Liver (tissue), 9 donors: ENCODE results near the gene PPP6R2. TPM values are rescaled to one million over a fixed set of nuclear protein-coding genes. Genes with fewer than 3 reads are reported as not detected.

ENCODE experiments used
- DNase-seq: peaks from one replicate; pipeline ENCODE4 v3.0.0-alpha.2; 2017; ENCODE audit warnings: low spot score
- H3K27ac ChIP-seq, 2 donors: one replicate each; pipeline ENCODE4 v1.7.0; 2013; ENCODE audit warnings: inconsistent platforms in 2 of 2, low read length in 2 of 2, control low read depth in 1 of 2, low read depth in 1 of 2, mild to moderate bottlenecking in 1 of 2
- H3K27me3 ChIP-seq, 4 donors: one replicate each; pipeline versions ENCODE4 v1.6.1 to v1.7.0; 2013; ENCODE audit warnings: low read length in 3 of 4, inconsistent platforms in 1 of 4, mild to moderate bottlenecking in 1 of 4, moderate library complexity in 1 of 4; ENCODE audit not compliant: control insufficient read depth in 4 of 4, insufficient read depth in 4 of 4
- H3K36me3 ChIP-seq, 4 donors: one replicate each; pipeline versions ENCODE4 v1.6.1 to v1.7.0; 2013; ENCODE audit warnings: low read length in 3 of 4, mild to moderate bottlenecking in 3 of 4, low read depth in 1 of 4, moderate library complexity in 1 of 4; ENCODE audit not compliant: control insufficient read depth in 4 of 4, insufficient read depth in 3 of 4
- H3K4me1 ChIP-seq, 4 donors: one replicate each; pipeline versions ENCODE4 v1.6.1 to v1.7.0; 2013; ENCODE audit warnings: low read length in 3 of 4, mild to moderate bottlenecking in 3 of 4, moderate library complexity in 1 of 4; ENCODE audit not compliant: control insufficient read depth in 4 of 4, insufficient read depth in 4 of 4
- H3K4me3 ChIP-seq, 3 donors: one replicate each; pipeline versions ENCODE4 v1.6.1 to v1.7.0; 2013; ENCODE audit warnings: low read length in 3 of 3, control low read depth in 1 of 3, low read depth in 1 of 3, mild to moderate bottlenecking in 1 of 3
- H3K9ac ChIP-seq, 2 donors: one replicate each; pipeline ENCODE4 v1.7.0; 2013; ENCODE audit warnings: low read length in 2 of 2, mild to moderate bottlenecking in 2 of 2, moderate library complexity in 2 of 2, control low read depth in 1 of 2, low read depth in 1 of 2
- H3K9me3 ChIP-seq, 4 donors: one replicate each; pipeline versions ENCODE4 v1.6.1 to v1.7.0; 2013; ENCODE audit warnings: low read length in 3 of 4; ENCODE audit not compliant: control insufficient read depth in 4 of 4
- ATF3 ChIP-seq: IDR thresholded peaks from 2 replicates; pipeline ENCODE4 v1.6.1; 2016; ENCODE audit warnings: antibody characterized with exemption
- CTCF ChIP-seq: fragments of 150-350 bp; IDR thresholded peaks from 2 replicates; pipeline ENCODE4 v1.5.1; 2017; ENCODE audit warnings: improper control_type of control experiment, low read depth, low read length; ENCODE audit not compliant: missing input control
- EGR1 ChIP-seq, 2 donors: IDR thresholded peaks; 2 replicates each; pipeline ENCODE4 v1.6.1; 2016 to 2018; ENCODE audit warnings: antibody characterized with exemption in 2 of 2, low read depth in 2 of 2
- FOXA1 ChIP-seq: IDR thresholded peaks from 2 replicates; pipeline ENCODE4 v1.6.1; 2016; ENCODE audit warnings: antibody characterized with exemption
- FOXA2 ChIP-seq: IDR thresholded peaks from 2 replicates; pipeline ENCODE4 v1.6.1; 2016; ENCODE audit warnings: antibody characterized with exemption
- GABPA ChIP-seq, 2 donors: IDR thresholded peaks in 1 of 2; conservative IDR thresholded peaks in 1 of 2; 2 replicates each; pipeline ENCODE4 v1.6.1; 2016; ENCODE audit warnings: antibody characterized with exemption in 2 of 2, mild to moderate bottlenecking in 1 of 2, moderate library complexity in 1 of 2
- HNF4A ChIP-seq, 2 donors: conservative IDR thresholded peaks; 2 replicates each; pipeline ENCODE4 v1.6.1; 2016; ENCODE audit warnings: antibody characterized with exemption in 2 of 2, mild to moderate bottlenecking in 2 of 2
- HNF4G ChIP-seq: IDR thresholded peaks from 2 replicates; pipeline ENCODE4 v1.6.1; 2016; ENCODE audit warnings: antibody characterized with exemption
- JUND ChIP-seq, 2 donors: IDR thresholded peaks; 2 replicates each; pipeline ENCODE4 v1.6.1; 2016; ENCODE audit warnings: antibody characterized with exemption in 2 of 2
- MAX ChIP-seq: IDR thresholded peaks from 2 replicates; pipeline ENCODE4 v1.6.1; 2016; ENCODE audit warnings: antibody characterized with exemption
- NR2F2 ChIP-seq: IDR thresholded peaks from 2 replicates; pipeline ENCODE4 v1.6.1; 2016; ENCODE audit warnings: antibody characterized with exemption
- RAD21 ChIP-seq, 2 donors: IDR thresholded peaks; 2 replicates each; pipeline ENCODE4 v1.6.1; 2016; ENCODE audit warnings: antibody characterized with exemption in 2 of 2, mild to moderate bottlenecking in 2 of 2
- REST ChIP-seq: IDR thresholded peaks from 2 replicates; pipeline ENCODE4 v1.6.1; 2016; ENCODE audit warnings: antibody characterized with exemption, mild to moderate bottlenecking
- RXRA ChIP-seq, 2 donors: IDR thresholded peaks; 2 replicates each; pipeline ENCODE4 v1.6.1; 2017 to 2018; ENCODE audit warnings: antibody characterized with exemption in 2 of 2, mild to moderate bottlenecking in 1 of 2
- SP1 ChIP-seq: IDR thresholded peaks from 2 replicates; pipeline ENCODE4 v1.6.1; 2018; ENCODE audit warnings: antibody characterized with exemption, mild to moderate bottlenecking
- TAF1 ChIP-seq: conservative IDR thresholded peaks from 2 replicates; pipeline ENCODE4 v1.6.1; 2016; ENCODE audit warnings: antibody characterized with exemption, mild to moderate bottlenecking
- YY1 ChIP-seq: IDR thresholded peaks from 2 replicates; pipeline ENCODE4 v1.6.1; 2016; ENCODE audit warnings: antibody characterized with exemption, mild to moderate bottlenecking
- ZBTB33 ChIP-seq: IDR thresholded peaks from 2 replicates; pipeline ENCODE4 v1.6.1; 2016; ENCODE audit warnings: antibody characterized with exemption
- WGBS: extraction: QIAGEN DNeasy Blood & Tissue Kit; methylation state at CpG from one replicate; pipeline ENCODE4 v1.1.7; 2013; 5-methylcytosine and 5-hydroxymethylcytosine counted together
- polyA plus RNA-seq, 2 donors: library from polyadenylated mRNA; stranded (reverse) in 1 of 2; unstranded in 1 of 2; fragments of 200-250 nt in 1 of 2; fragments of >200 nt in 1 of 2; fragmentation: Nextera tagmentation in 1 of 2; extraction: Ambion mirVana in 1 of 2; gene quantifications; one replicate each; pipeline versions ENCODE4 v1.2.1 to v1.2.3, GENCODE V29; 2013 to 2015
- total RNA-seq, 2 donors: library from RNA; depleted of rRNA; stranded (reverse); fragments of >200 nt; gene quantifications; one replicate each; pipeline ENCODE4 v1.2.3, GENCODE V29; 2014
- donor health status: healthy.
- donor health status: healthy.
- donor health status: healthy.
- donor health status: healthy.
- donor health status: healthy.

PPP6R2 gene
- total and polyA plus RNA-seq, 4 donors = 28.8 to 117 (median 47.2) TPM

GRCh38 chr22:50461979-50462540 is 118.9 kb downstream of the PPP6R2 start:
- Histone ChIP-seq H3K4me3 (no peak overlapping the region), H3K27ac (no peak overlapping the region), H3K9ac (no peak overlapping the region), H3K27me3 (no peaks in the 10 kb centered on the region), H3K9me3 (no peaks in the 10 kb centered on the region), H3K36me3 (peaks cover 24 to 92% (median 37%) of the 10 kb centered on the region in 4 donors), H3K4me1 (no peaks in the 10 kb centered on the region)
- 97% methylated on average over 30 of the region's 30 CpGs for WGBS
- no peak for TF ChIP-seq RAD21 (IDR thresholded peaks at IDR 0.05)
- TF ChIP-seq JUND (IDR thresholded peaks at IDR 0.05) = no peak
- no peak for TF ChIP-seq EGR1 (IDR thresholded peaks at IDR 0.05; ENCODE audit: low read depth in 2 of 2)
- no peak for TF ChIP-seq FOXA2
- no peak for TF ChIP-seq RXRA (IDR thresholded peaks at IDR 0.05)
- no peak for TF ChIP-seq MAX
- TF ChIP-seq NR2F2 = no peak
- no peak for TF ChIP-seq FOXA1
- no peak for TF ChIP-seq REST
- no peak for DNase-seq

- DNase-seq = no peak
- Histone ChIP-seq H3K36me3 (peaks cover 25 to 86% (median 35%) of the 10 kb centered on the region in 4 donors), H3K27me3 (no peaks in the 10 kb centered on the region), H3K4me3 (no peak overlapping the region), H3K9me3 (no peaks in the 10 kb centered on the region), H3K27ac (no peak overlapping the region), H3K9ac (no peak overlapping the region), H3K4me1 (no peaks in the 10 kb centered on the region)
- TF ChIP-seq FOXA2 (no peak), RXRA (IDR thresholded peaks at IDR 0.05) (no peak), YY1 (no peak), HNF4A (conservative IDR thresholded peaks at IDR 0.05) (no peak), RAD21 (IDR thresholded peaks at IDR 0.05) (no peak), MAX (no peak), JUND (IDR thresholded peaks at IDR 0.05) (no peak), FOXA1 (no peak), HNF4G (no peak), EGR1 (IDR thresholded peaks at IDR 0.05; ENCODE audit: low read depth in 2 of 2) (no peak), ATF3 (no peak), NR2F2 (no peak), TAF1 (no peak), ZBTB33 (no peak), REST (no peak), SP1 (no peak), GABPA (IDR thresholded peaks at IDR 0.05 in 1 of 2, conservative IDR thresholded peaks at IDR 0.05 in 1 of 2) (no peak), CTCF (no peak)
- 95% methylated on average over 28 of the region's 28 CpGs for WGBS
These were observed 120.2 kb downstream of the PPP6R2 start for GRCh38 chr22:50463188-50463900.
